Measurements from ENCODE around the gene AOX1.
"Not testable (repeated sequence)": the region's sequence is repeated elsewhere in the genome, so short reads cannot be mapped to it uniquely, and the experiment has no call there.

Gene AOX1

GRCh38 chr2:200705305-200706041 is 119.7 kb downstream of the AOX1 start:
- no peak for DNase-seq

- DNase-seq: no peak
Observed at GRCh38 chr2:200708943-200709342, 123.1 kb downstream of the AOX1 start.

DNA sequence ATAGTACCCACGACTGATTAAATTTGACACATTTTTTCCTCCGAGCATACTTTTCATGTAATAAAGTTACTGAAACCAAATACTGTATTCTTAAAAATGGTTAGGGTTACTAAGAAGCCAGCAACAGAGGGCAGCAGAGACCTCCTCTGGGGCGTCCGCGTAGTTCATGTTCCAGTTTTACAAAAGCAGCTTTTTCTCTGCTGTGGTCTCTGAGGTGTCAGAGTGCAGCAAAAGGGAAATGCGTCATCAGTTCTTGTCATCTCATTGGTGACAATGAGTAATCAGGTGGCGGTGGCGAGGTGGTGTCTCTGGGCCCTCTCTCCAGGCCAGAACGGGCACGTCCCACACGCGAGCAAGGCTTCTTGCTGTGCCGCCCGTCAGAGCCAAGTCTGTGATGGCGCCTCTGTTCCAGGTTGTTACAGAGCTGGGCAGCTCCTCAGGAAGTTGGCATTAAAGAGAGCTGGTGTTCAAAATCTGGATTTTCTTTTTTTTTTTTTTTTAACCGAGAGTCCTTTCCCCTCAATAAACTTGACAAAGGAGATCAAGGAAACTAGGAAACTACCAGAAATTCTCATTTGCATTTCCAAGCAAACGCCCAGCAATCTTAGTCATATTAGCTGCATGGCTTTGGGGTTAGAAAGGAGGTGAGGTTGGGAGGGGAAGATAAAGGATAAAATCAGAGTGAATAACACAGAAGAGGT is 127.3 kb downstream of the AOX1 start:
- peak; percentile 82 to 90 for DNase-seq

DNA sequence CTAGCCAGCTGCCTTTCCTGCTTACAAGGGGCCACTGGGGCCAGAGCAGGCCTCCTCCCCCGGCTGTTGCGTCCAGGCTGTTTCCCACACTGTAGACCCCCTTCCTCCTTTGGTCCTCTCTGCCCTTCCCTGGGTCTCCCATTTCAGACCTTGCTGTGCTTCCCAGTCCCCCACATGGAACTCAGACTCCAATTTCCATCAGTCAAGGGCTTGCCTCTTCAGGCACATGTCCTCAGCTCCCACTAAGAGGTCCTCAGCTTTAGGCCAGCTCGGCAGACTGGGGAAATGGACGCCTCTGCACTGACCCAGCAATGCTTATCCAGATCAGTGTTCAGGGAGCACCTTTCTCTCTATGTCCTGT is 127.9 kb downstream of the AOX1 start:
- peak in 1 of 2 donors; percentile 24 for DNase-seq

DNA sequence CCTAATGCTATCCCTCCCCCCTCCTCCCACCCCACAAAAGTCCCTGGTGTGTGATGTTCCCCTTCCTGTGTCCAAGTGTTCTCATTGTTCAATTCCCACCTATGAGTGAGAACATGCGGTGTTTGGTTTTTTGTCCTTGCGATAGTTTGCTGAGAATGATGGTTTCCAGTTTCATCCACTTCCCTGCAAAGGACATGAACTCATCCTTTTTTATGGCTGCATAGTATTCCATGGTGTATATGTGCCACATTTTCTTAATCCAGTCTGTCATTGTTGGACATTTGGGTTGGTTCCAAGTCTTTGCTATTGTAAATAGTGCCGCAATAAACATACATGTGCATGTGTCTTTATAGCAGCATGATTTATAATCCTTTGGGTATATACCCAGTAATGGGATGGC is 129.2 kb downstream of the AOX1 start:
- DNase-seq: not testable (repeated sequence)

DNA sequence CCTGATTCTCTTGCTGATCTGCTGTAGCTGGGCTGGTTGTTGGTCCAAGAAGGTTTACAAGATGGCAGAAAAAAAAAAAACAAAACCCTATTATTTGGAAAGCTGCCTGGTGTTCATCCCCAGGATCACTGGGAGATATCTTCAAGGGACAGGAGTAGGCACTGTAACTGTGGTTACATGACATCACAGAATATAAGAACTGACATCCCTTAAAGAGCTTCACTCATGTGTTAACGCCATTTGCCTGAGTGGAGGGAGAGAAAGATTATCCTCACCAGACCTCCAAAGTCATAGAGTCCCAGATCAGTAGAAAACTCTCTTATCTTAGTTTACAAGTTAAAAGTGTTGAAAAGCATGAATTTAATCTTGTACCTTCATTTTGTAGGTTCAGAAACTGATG is 130.6 kb downstream of the AOX1 start:
- no peak for DNase-seq

Data from stimulated activated CD4-positive, alpha-beta T cell treated with anti-CD3 and anti-CD28 coated beads, Interleukin-2, amount 100 ng/mL, for 48 hours (primary cell).